ENCODE measurements around the gene CRYGB.
"Not testable (repeated sequence)": the region's sequence is repeated elsewhere in the genome, so short reads cannot be mapped to it uniquely, and the experiment has no call there.

- TF ChIP-seq CTCF, POLR2A, POLR2AphosphoS5 (IDR thresholded peaks at IDR 0.05): not testable (repeated sequence)
Measured at GRCh38 chr2:208117390-208117789, 28.6 kb downstream of the CRYGB start.
